ENCODE data around the gene TAF15. TPM values are rescaled to one million over a fixed set of nuclear protein-coding genes. Genes with fewer than 3 reads are reported as not detected.

TAF15 gene
- total RNA-seq, 1 donor from 2014 or later = 326 TPM

GRCh38 chr17:35817196-35817595 lies 7.9 kb downstream of the TAF15 start:
- DNase-seq = no peak
- Mint-ChIP-seq H3K27me3 (no peaks in the 10 kb centered on the region), H3K36me3 (ENCODE audit: low read depth) (peaks cover 50% of the 10 kb centered on the region), H3K9me3 (no peaks in the 10 kb centered on the region), H3K4me3 (no peak overlapping the region), H3K4me1 (peaks cover 36% of the 10 kb centered on the region), H3K27ac (no peak overlapping the region)
- intact Hi-C loops (cut with micrococcal nuclease) = no loop called here

- peaks cover 59% of the 10 kb centered on the region for H3K36me3 Mint-ChIP-seq (ENCODE audit: low read depth)
- H3K4me1 Mint-ChIP-seq = peaks cover 28% of the 10 kb centered on the region
Observed at GRCh38 chr17:35819455-35819854, 10.2 kb downstream of the TAF15 start.

GRCh38 chr17:35821308-35821707 lies 12.0 kb downstream of the TAF15 start:
- no peak for DNase-seq
- no peak overlapping the region for H3K4me3 Mint-ChIP-seq
- no peaks in the 10 kb centered on the region for H3K27me3 Mint-ChIP-seq
- peaks cover 16% of the 10 kb centered on the region for H3K4me1 Mint-ChIP-seq
- no peak overlapping the region for H3K27ac Mint-ChIP-seq
- intact Hi-C loops (cut with micrococcal nuclease) = no loop called here
- H3K9me3 Mint-ChIP-seq = no peaks in the 10 kb centered on the region
- peaks cover 64% of the 10 kb centered on the region for H3K36me3 Mint-ChIP-seq (ENCODE audit: low read depth)

More at GRCh38 chr17:35819455-35819854, 10.2 kb downstream of the TAF15 start:
- no peak for DNase-seq
- no peak overlapping the region for H3K4me3 Mint-ChIP-seq
- intact Hi-C loops (cut with micrococcal nuclease) = no loop called here
- peak overlapping the region; percentile 41 for H3K27ac Mint-ChIP-seq
- no peaks in the 10 kb centered on the region for H3K27me3 Mint-ChIP-seq
- H3K9me3 Mint-ChIP-seq = no peaks in the 10 kb centered on the region

GRCh38 chr17:35825206-35825605 lies 15.9 kb downstream of the TAF15 start:
- Mint-ChIP-seq H3K36me3 (ENCODE audit: low read depth) (peaks cover 66% of the 10 kb centered on the region), H3K27me3 (no peaks in the 10 kb centered on the region), H3K27ac (no peak overlapping the region), H3K4me3 (no peak overlapping the region), H3K4me1 (peaks cover 6% of the 10 kb centered on the region), H3K9me3 (no peaks in the 10 kb centered on the region)
- DNase-seq = no peak
- intact Hi-C loops (cut with micrococcal nuclease) = no loop called here

GRCh38 chr17:35841101-35841500 lies 31.8 kb downstream of the TAF15 start:
- intact Hi-C loops (cut with micrococcal nuclease) = no loop called here
- no peaks in the 10 kb centered on the region for H3K27me3 Mint-ChIP-seq
- DNase-seq = no peak
- no peak overlapping the region for H3K4me3 Mint-ChIP-seq
- peaks cover 11% of the 10 kb centered on the region for H3K4me1 Mint-ChIP-seq
- H3K36me3 Mint-ChIP-seq (ENCODE audit: low read depth) = peaks cover 69% of the 10 kb centered on the region
- no peak overlapping the region for H3K27ac Mint-ChIP-seq
- H3K9me3 Mint-ChIP-seq = no peaks in the 10 kb centered on the region

GRCh38 chr17:35841505-35841904 lies 32.2 kb downstream of the TAF15 start:
- peaks cover 68% of the 10 kb centered on the region for H3K36me3 Mint-ChIP-seq (ENCODE audit: low read depth)
- intact Hi-C loops (cut with micrococcal nuclease) = no loop called here

GRCh38 chr17:35842239-35842638 lies 33.0 kb downstream of the TAF15 start:
- no peak overlapping the region for H3K27ac Mint-ChIP-seq
- no peaks in the 10 kb centered on the region for H3K27me3 Mint-ChIP-seq
- peaks cover 65% of the 10 kb centered on the region for H3K36me3 Mint-ChIP-seq (ENCODE audit: low read depth)
- DNase-seq = no peak
- H3K9me3 Mint-ChIP-seq = no peaks in the 10 kb centered on the region
- H3K4me3 Mint-ChIP-seq = no peak overlapping the region
- intact Hi-C loops (cut with micrococcal nuclease) = no loop called here
- peaks cover 11% of the 10 kb centered on the region for H3K4me1 Mint-ChIP-seq

More at GRCh38 chr17:35841505-35841904, 32.2 kb downstream of the TAF15 start:
- Mint-ChIP-seq H3K27me3 (no peaks in the 10 kb centered on the region), H3K4me1 (peaks cover 11% of the 10 kb centered on the region), H3K9me3 (no peaks in the 10 kb centered on the region), H3K4me3 (no peak overlapping the region), H3K27ac (no peak overlapping the region)
- DNase-seq = no peak

GRCh38 chr17:35843698-35844097 lies 34.4 kb downstream of the TAF15 start:
- Mint-ChIP-seq H3K4me1 (peaks cover 9% of the 10 kb centered on the region), H3K4me3 (no peak overlapping the region), H3K9me3 (no peaks in the 10 kb centered on the region), H3K27me3 (no peaks in the 10 kb centered on the region), H3K36me3 (ENCODE audit: low read depth) (peaks cover 68% of the 10 kb centered on the region), H3K27ac (no peak overlapping the region)
- intact Hi-C loops (cut with micrococcal nuclease) = no loop called here
- DNase-seq = no peak

- H3K9me3 Mint-ChIP-seq = no peaks in the 10 kb centered on the region
- H3K4me3 Mint-ChIP-seq = no peak overlapping the region
- no peak overlapping the region for H3K27ac Mint-ChIP-seq
- intact Hi-C loops (cut with micrococcal nuclease) = no loop called here
- no peaks in the 10 kb centered on the region for H3K27me3 Mint-ChIP-seq
- H3K36me3 Mint-ChIP-seq (ENCODE audit: low read depth) = peaks cover 68% of the 10 kb centered on the region
- no peak for DNase-seq
- peaks cover 9% of the 10 kb centered on the region for H3K4me1 Mint-ChIP-seq
Observed at GRCh38 chr17:35844547-35844946, 35.3 kb downstream of the TAF15 start.

GRCh38 chr17:35846055-35846809 lies 36.9 kb downstream of the TAF15 start:
- Mint-ChIP-seq H3K9me3 (no peaks in the 10 kb centered on the region), H3K27ac (no peak overlapping the region), H3K4me1 (peaks cover 11% of the 10 kb centered on the region), H3K27me3 (no peaks in the 10 kb centered on the region), H3K4me3 (no peak overlapping the region), H3K36me3 (ENCODE audit: low read depth) (peaks cover 67% of the 10 kb centered on the region)
- intact Hi-C loops (cut with micrococcal nuclease) = no loop called here
- no peak for DNase-seq

GRCh38 chr17:35847006-35847405 lies 37.7 kb downstream of the TAF15 start:
- no peak overlapping the region for H3K27ac Mint-ChIP-seq
- intact Hi-C loops (cut with micrococcal nuclease) = no loop called here
- H3K4me1 Mint-ChIP-seq = peaks cover 11% of the 10 kb centered on the region
- H3K36me3 Mint-ChIP-seq (ENCODE audit: low read depth) = peaks cover 64% of the 10 kb centered on the region
- DNase-seq = no peak
- H3K4me3 Mint-ChIP-seq = no peak overlapping the region
- H3K27me3 Mint-ChIP-seq = no peaks in the 10 kb centered on the region
- H3K9me3 Mint-ChIP-seq = no peaks in the 10 kb centered on the region

- no peak for DNase-seq
- Mint-ChIP-seq H3K36me3 (ENCODE audit: low read depth) (peaks cover 60% of the 10 kb centered on the region), H3K4me1 (peaks cover 10% of the 10 kb centered on the region), H3K9me3 (no peaks in the 10 kb centered on the region), H3K27me3 (no peaks in the 10 kb centered on the region), H3K27ac (peak overlapping the region; percentile 3), H3K4me3 (no peak overlapping the region)
- intact Hi-C loops (cut with micrococcal nuclease) = loop anchor here (2.0 kb wide), 1 partner anchor 83 kb away; the partner anchor contains the start of gene RDM1
Observed at GRCh38 chr17:35847633-35848373, 38.5 kb downstream of the TAF15 start.

GRCh38 chr17:35849469-35850348 lies 40.4 kb downstream of the TAF15 start:
- peaks cover 48% of the 10 kb centered on the region for H3K36me3 Mint-ChIP-seq (ENCODE audit: low read depth)
- intact Hi-C loops (cut with micrococcal nuclease) = loop anchor here (1.0 to 2.0 kb wide), 2 partner anchors 81 to 300 kb away; partner anchors contain the start of gene RDM1
- peaks cover 10% of the 10 kb centered on the region for H3K4me1 Mint-ChIP-seq
- H3K4me3 Mint-ChIP-seq = no peak overlapping the region
- peak; percentile 89 for DNase-seq
- H3K9me3 Mint-ChIP-seq = no peaks in the 10 kb centered on the region
- no peaks in the 10 kb centered on the region for H3K27me3 Mint-ChIP-seq
- H3K27ac Mint-ChIP-seq = no peak overlapping the region

Data from activated CD4-positive, alpha-beta T cell treated with anti-CD3 and anti-CD28 coated beads, Interleukin-2, amount 10 ng/mL, durations not matched to agents 24 days and 14 days (primary cell).